Mesenchymal stem cell (in vitro differentiated cells and primary cell): ENCODE data around the gene CAMTA1.

Source experiments
- DNase-seq: peaks from one replicate; pipeline ENCODE4 v3.0.0-alpha.2; 2013
- H2AFZ ChIP-seq: one replicate; pipeline ENCODE4 v1.6.1; 2013; ENCODE audit warnings: low read depth, mild to moderate bottlenecking, control low read depth, inconsistent platforms, low read length, moderate library complexity
- H2AK5ac ChIP-seq: 2 replicates; pipeline ENCODE4 v1.6.1; 2013; ENCODE audit warnings: low read length, moderate library complexity, mild to moderate bottlenecking, inconsistent platforms; ENCODE audit not compliant: severe bottlenecking
- H2BK120ac ChIP-seq: one replicate; pipeline ENCODE4 v1.6.1; 2013; ENCODE audit warnings: low read depth, mild to moderate bottlenecking, inconsistent platforms, low read length, moderate library complexity
- H2BK12ac ChIP-seq, 2 experiments: one replicate each; pipeline ENCODE4 v1.6.1; 2013; ENCODE audit warnings: inconsistent platforms in 2 of 2, low read length in 2 of 2, mild to moderate bottlenecking in 2 of 2, moderate library complexity in 2 of 2, control low read depth in 1 of 2
- H2BK15ac ChIP-seq: one replicate; pipeline ENCODE4 v1.6.1; 2013; ENCODE audit warnings: mild to moderate bottlenecking, low read depth, inconsistent platforms; ENCODE audit not compliant: poor library complexity, severe bottlenecking
- H2BK5ac ChIP-seq: 2 replicates; pipeline ENCODE4 v1.6.1; 2013; ENCODE audit warnings: low read depth, mild to moderate bottlenecking, low read length, control low read depth, inconsistent platforms; ENCODE audit not compliant: poor library complexity, severe bottlenecking
- H3K14ac ChIP-seq, 2 experiments: one replicate each; pipeline ENCODE4 v1.6.1; 2013; ENCODE audit warnings: inconsistent platforms in 2 of 2, low read length in 2 of 2, control low read depth in 1 of 2, mild to moderate bottlenecking in 1 of 2, moderate library complexity in 1 of 2
- H3K18ac ChIP-seq, 2 experiments: one replicate each; pipeline ENCODE4 v1.6.1; 2013; ENCODE audit warnings: inconsistent platforms in 2 of 2, low read length in 2 of 2, control low read depth in 1 of 2, low read depth in 1 of 2, mild to moderate bottlenecking in 1 of 2
- H3K23ac ChIP-seq, 2 experiments: one replicate each; pipeline ENCODE4 v1.6.1; 2013; ENCODE audit warnings: inconsistent platforms in 2 of 2, low read length in 2 of 2, mild to moderate bottlenecking in 2 of 2, moderate library complexity in 2 of 2, control low read depth in 1 of 2
- H3K27ac ChIP-seq: 2 replicates; pipeline ENCODE4 v1.5.1; 2013; ENCODE audit warnings: mild to moderate bottlenecking, moderate library complexity, low read length, control low read depth, inconsistent platforms; ENCODE audit not compliant: poor library complexity, severe bottlenecking
- H3K27me3 ChIP-seq, 2 experiments: 2 replicates each; pipeline versions ENCODE4 v1.6.1 to v1.7.0; 2013; ENCODE audit warnings: low read length in 2 of 2, mild to moderate bottlenecking in 2 of 2, moderate library complexity in 2 of 2, control low read depth in 1 of 2, inconsistent platforms in 1 of 2; ENCODE audit not compliant: control insufficient read depth in 1 of 2, insufficient read depth in 1 of 2
- H3K36me3 ChIP-seq, 2 experiments: 2 replicates each; pipeline versions ENCODE4 v1.6.1 to v1.7.0; 2013; ENCODE audit warnings: low read length in 2 of 2, control low read depth in 1 of 2, inconsistent platforms in 1 of 2, low read depth in 1 of 2, mild to moderate bottlenecking in 1 of 2; ENCODE audit not compliant: insufficient read depth in 2 of 2, control insufficient read depth in 1 of 2
- H3K4ac ChIP-seq, 2 experiments: one replicate each; pipeline ENCODE4 v1.6.1; 2013; ENCODE audit warnings: inconsistent platforms in 2 of 2, low read length in 2 of 2, mild to moderate bottlenecking in 2 of 2, moderate library complexity in 2 of 2, control low read depth in 1 of 2, low read depth in 1 of 2
- H3K4me1 ChIP-seq: 2 replicates; pipeline ENCODE4 v1.6.1; 2013; ENCODE audit warnings: low read depth, low read length, control low read depth; ENCODE audit not compliant: control insufficient read depth, insufficient read depth
- H3K4me2 ChIP-seq: 2 replicates; pipeline ENCODE4 v1.6.1; 2013; ENCODE audit warnings: low read length, mild to moderate bottlenecking, inconsistent platforms; ENCODE audit not compliant: poor library complexity, severe bottlenecking
- H3K4me3 ChIP-seq, 2 experiments: 2 replicates each; pipeline versions ENCODE4 v1.5.1 to v1.7.0; 2013; ENCODE audit warnings: low read length in 2 of 2, mild to moderate bottlenecking in 2 of 2, control low read depth in 1 of 2, low read depth in 1 of 2; ENCODE audit not compliant: insufficient read depth in 1 of 2
- H3K79me1 ChIP-seq: replicated peaks from 2 replicates; pipeline ENCODE4 v1.6.1; 2013; ENCODE audit warnings: mild to moderate bottlenecking, control low read depth, low read length, inconsistent platforms; ENCODE audit not compliant: poor library complexity, severe bottlenecking
- H3K9ac ChIP-seq: 2 replicates; pipeline ENCODE4 v1.7.0; 2013; ENCODE audit warnings: mild to moderate bottlenecking, low read length, moderate library complexity
- H3K9me3 ChIP-seq: 2 replicates; pipeline ENCODE4 v1.7.0; 2013; ENCODE audit warnings: mild to moderate bottlenecking, low read length; ENCODE audit not compliant: control insufficient read depth
- H4K8ac ChIP-seq: one replicate; pipeline ENCODE4 v1.6.1; 2013; ENCODE audit warnings: inconsistent platforms, mild to moderate bottlenecking, low read length, moderate library complexity
- H4K91ac ChIP-seq: one replicate; pipeline ENCODE4 v1.6.1; 2013; ENCODE audit warnings: mild to moderate bottlenecking, low read length, inconsistent platforms
- WGBS: methylation state at CpG from one replicate; pipeline ENCODE4 v1.1.7; 2013; ENCODE audit warnings: mixed read lengths; 5-methylcytosine and 5-hydroxymethylcytosine counted together

Gene CAMTA1

DNA sequence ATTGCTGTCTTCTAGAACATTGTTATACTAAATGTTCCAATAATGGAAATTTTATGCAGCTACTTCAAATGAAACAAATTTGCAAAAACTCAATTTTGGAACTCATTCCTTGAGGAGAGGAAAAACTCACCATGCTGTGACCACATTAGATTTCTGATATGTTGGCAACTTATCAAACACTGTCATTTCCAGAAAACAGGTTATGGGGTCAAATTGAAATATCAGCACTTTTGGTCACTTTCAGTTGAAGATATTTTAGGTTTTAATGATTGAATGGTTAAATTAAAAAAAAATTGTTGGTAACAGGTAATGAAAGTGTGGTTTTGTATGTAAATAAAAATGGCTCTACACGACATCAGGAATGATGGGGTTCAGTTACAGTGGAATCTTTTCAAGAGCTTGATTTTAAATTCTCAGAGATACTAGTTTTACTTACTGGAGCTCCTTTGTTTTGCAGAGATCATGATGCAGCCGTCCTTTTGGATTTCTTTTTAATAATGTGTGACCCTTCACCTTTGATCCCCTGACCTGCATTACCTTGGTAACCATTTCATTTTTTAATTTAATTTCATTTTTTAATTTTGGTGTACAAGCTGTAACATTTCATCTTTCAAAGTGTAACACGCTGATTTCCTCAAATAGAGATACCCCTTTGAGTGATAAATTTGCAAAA is 86.2 kb downstream of the CAMTA1 start:
- WGBS, result 80% methylated on average over 1 of the region's 3 CpGs
- no peak for DNase-seq

DNA sequence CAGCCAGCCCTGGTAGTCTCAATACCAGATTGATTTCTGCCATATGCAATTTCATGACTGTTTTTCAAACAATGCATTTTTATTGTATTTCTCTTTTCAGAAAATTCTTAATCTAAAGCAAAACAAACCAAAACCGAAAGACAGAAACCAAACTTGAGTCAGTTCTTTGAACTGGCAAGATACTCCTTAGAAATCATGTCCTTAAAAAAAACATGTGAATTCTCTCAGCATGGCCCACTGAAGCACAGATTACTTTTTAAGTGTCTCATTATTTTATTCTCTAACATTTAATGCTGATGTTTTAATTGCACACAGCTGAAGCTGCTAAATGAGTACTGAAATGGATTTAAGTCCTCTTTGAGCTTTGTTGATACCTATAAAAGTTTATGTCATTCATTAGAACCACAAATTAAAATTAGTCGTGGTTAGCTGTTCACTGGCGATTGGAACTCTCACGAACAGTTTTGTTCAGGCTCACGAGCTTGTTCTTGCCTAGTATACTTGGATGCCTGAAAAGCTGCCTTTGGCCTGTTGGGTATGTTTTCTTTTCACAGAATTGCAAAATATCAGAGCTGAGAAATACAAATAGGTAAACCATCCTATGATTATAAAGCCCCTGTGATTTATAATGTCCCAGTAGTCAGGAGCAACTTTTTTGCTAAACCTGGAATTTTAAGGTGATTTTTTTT is 87.5 kb downstream of the CAMTA1 start:
- Histone ChIP-seq H3K36me3 (peaks cover 13 to 26% of the 10 kb centered on the region in 2 experiments), H3K14ac (no peak overlapping the region), H3K9ac (no peak overlapping the region), H2AFZ (no peak overlapping the region), H3K27me3 (no peaks in the 10 kb centered on the region), H3K4me3 (no peak overlapping the region), H3K4me2 (no peak overlapping the region), H3K4ac (no peak overlapping the region), H3K27ac (peak overlapping the region; percentile 65), H3K4me1 (peaks cover 14% of the 10 kb centered on the region), H4K91ac (no peak overlapping the region), H2BK5ac (no peak overlapping the region), H3K18ac (no peak overlapping the region), H2BK12ac (no peak overlapping the region), H4K8ac (no peak overlapping the region), H3K9me3 (no peaks in the 10 kb centered on the region), H2BK120ac (no peak overlapping the region), H3K79me1 (peaks cover 17% of the 10 kb centered on the region), H3K23ac (no peak overlapping the region), H2BK15ac (no peak overlapping the region), H2AK5ac (no peak overlapping the region)
- WGBS, result over 99% methylated on average over 5 of the region's 5 CpGs
- DNase-seq, result no peak

More for the DNA sequence above, 86.2 kb downstream of the CAMTA1 start:
- no peak overlapping the region for H3K4me3 ChIP-seq
- no peak overlapping the region for H4K8ac ChIP-seq
- no peak overlapping the region for H3K14ac ChIP-seq
- H3K36me3 ChIP-seq, result peaks cover 6 to 18% of the 10 kb centered on the region in 2 experiments
- no peak overlapping the region for H2AK5ac ChIP-seq
- H3K23ac ChIP-seq, result no peak overlapping the region
- no peaks in the 10 kb centered on the region for H3K9me3 ChIP-seq
- H2AFZ ChIP-seq, result no peak overlapping the region
- no peak overlapping the region for H3K4ac ChIP-seq
- no peak overlapping the region for H4K91ac ChIP-seq
- no peak overlapping the region for H2BK12ac ChIP-seq
- no peak overlapping the region for H3K9ac ChIP-seq
- H3K27me3 ChIP-seq, result no peaks in the 10 kb centered on the region
- H3K18ac ChIP-seq, result no peak overlapping the region
- H2BK15ac ChIP-seq, result no peak overlapping the region
- peaks cover 18% of the 10 kb centered on the region for H3K4me1 ChIP-seq
- no peak overlapping the region for H3K4me2 ChIP-seq
- H2BK120ac ChIP-seq, result no peak overlapping the region
- peaks cover 16% of the 10 kb centered on the region for H3K79me1 ChIP-seq
- H2BK5ac ChIP-seq, result no peak overlapping the region
- no peak overlapping the region for H3K27ac ChIP-seq

- Histone ChIP-seq H3K23ac (no peak overlapping the region), H4K8ac (peak overlapping the region; percentile 82), H3K27ac (peak overlapping the region; percentile 65), H3K4me2 (no peak overlapping the region), H2BK5ac (no peak overlapping the region), H2BK12ac (no peak overlapping the region), H3K9me3 (no peaks in the 10 kb centered on the region), H3K18ac (no peak overlapping the region), H3K4ac (no peak overlapping the region), H3K9ac (no peak overlapping the region), H4K91ac (peak overlapping the region; percentile 74), H2AFZ (no peak overlapping the region), H3K4me3 (no peak overlapping the region), H3K79me1 (peaks cover 16% of the 10 kb centered on the region), H2AK5ac (no peak overlapping the region), H2BK15ac (no peak overlapping the region), H2BK120ac (no peak overlapping the region), H3K27me3 (no peaks in the 10 kb centered on the region), H3K14ac (no peak overlapping the region), H3K36me3 (peaks cover 14 to 34% of the 10 kb centered on the region in 2 experiments), H3K4me1 (peaks cover 11% of the 10 kb centered on the region)
- 93% methylated on average over 2 of the region's 4 CpGs for WGBS
- DNase-seq, result no peak
Observed at GRCh38 chr1:6873298-6874015, 88.2 kb downstream of the CAMTA1 start.

DNA sequence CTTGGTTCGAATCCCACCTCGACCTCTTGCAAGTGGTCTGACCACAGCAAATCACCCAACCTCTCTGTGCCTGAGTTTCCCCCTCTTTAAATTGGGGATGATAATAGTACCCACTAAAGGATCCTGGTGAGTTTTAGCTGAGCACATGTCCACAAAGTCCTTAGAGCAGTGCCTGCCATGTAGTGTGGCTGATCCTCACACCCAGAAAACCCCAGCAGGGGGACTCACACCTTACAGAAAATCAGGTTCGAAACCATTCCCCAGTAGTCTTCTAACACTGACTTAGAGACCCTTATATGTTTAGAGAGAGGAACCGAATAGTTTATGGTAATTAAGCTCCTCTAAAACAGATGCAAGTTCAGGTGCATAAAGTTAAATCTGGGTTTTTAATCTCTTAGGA is 89.0 kb downstream of the CAMTA1 start:
- H4K8ac ChIP-seq, result no peak overlapping the region
- H3K9ac ChIP-seq, result no peak overlapping the region
- H2BK12ac ChIP-seq, result peak overlapping the region in 1 of 2 experiments; percentile 83
- H3K27ac ChIP-seq, result peak overlapping the region; percentile 52
- no peaks in the 10 kb centered on the region for H3K27me3 ChIP-seq
- peak overlapping the region; percentile 85 for H2AK5ac ChIP-seq
- no peak overlapping the region for H3K18ac ChIP-seq
- no peak overlapping the region for H3K14ac ChIP-seq
- no peak overlapping the region for H3K23ac ChIP-seq
- no peak overlapping the region for H2BK5ac ChIP-seq
- H3K4me1 ChIP-seq, result peaks cover 10% of the 10 kb centered on the region
- H4K91ac ChIP-seq, result no peak overlapping the region
- WGBS, result 90% methylated on average over 1 of the region's 4 CpGs
- peaks cover 18% of the 10 kb centered on the region for H3K79me1 ChIP-seq
- H2BK15ac ChIP-seq, result no peak overlapping the region
- H2BK120ac ChIP-seq, result no peak overlapping the region
- H3K4me2 ChIP-seq, result no peak overlapping the region
- no peak overlapping the region for H2AFZ ChIP-seq
- H3K9me3 ChIP-seq, result no peaks in the 10 kb centered on the region
- H3K36me3 ChIP-seq, result peaks cover 16 to 41% of the 10 kb centered on the region in 2 experiments
- no peak overlapping the region for H3K4ac ChIP-seq
- no peak for DNase-seq
- no peak overlapping the region for H3K4me3 ChIP-seq
